Lung microvascular endothelial cell (primary cell): Measurements from ENCODE around the gene B4GALT5. TPM values are rescaled to one million over a fixed set of nuclear protein-coding genes. Genes with fewer than 3 reads are reported as not detected.
"Not testable (repeated sequence)": the region's sequence is repeated elsewhere in the genome, so short reads cannot be mapped to it uniquely, and the experiment has no call there.

Experiments
- DNase-seq, 2 donors: peaks; one replicate each; pipeline versions ENCODE4 v3.0.0 to v3.0.0-alpha.2; 2010; ENCODE audit warnings: low read depth in 2 of 2
- total RNA-seq: library from RNA; depleted of rRNA; stranded (reverse); fragments of >200 nt; gene quantifications from 2 replicates; pipeline ENCODE4 v1.2.1, GENCODE V29; 2014

Gene B4GALT5, protein sequence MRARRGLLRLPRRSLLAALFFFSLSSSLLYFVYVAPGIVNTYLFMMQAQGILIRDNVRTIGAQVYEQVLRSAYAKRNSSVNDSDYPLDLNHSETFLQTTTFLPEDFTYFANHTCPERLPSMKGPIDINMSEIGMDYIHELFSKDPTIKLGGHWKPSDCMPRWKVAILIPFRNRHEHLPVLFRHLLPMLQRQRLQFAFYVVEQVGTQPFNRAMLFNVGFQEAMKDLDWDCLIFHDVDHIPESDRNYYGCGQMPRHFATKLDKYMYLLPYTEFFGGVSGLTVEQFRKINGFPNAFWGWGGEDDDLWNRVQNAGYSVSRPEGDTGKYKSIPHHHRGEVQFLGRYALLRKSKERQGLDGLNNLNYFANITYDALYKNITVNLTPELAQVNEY
- 34.4 and 61.9 TPM in 2 replicates for total RNA-seq

DNA sequence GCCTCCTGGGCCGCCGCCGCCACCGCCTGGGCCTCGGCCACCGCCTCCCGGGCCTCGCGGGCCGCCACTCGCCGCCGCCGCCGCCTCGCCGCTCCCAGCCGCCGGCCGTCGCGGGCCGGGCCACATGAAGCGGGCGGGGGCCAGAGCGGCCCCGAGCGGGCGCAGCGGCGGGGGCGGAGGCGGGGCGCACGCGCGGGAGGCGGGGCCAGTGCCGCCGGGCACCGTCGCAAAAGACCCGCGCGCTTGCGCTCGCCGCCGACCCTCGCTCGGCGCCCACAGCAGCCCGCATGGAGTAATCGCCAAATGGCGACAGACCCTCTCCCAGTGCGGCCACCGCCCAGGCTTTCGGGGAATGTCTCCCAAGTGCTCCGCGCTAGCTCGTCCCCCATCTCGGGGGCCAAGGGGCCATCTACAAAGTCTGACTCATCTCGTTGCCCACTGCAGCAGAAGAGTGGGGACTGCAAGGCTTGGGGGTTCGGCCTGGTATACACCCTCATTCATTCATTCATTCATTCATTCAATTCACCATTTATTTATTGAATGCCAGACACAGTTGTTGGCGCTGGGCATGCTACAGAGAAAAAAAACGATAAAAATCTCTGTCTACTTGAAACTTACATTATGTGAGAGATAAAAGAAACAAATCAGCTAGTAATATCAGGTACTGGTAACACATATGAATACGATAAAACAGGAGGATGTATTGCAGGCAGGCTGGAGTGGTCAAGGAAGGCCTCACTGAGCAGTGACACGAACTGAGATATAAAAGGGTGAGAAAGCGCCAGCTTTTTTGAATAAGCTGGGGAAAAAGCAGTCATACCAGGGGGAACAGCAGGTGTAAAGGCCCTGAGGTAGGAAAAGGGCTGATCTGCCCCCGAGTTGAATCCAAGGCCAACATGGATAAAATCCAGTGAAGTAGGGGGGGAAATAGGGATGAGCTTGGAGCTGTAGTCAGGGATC is at the start of gene B4GALT5:
B4GALT5 (minus strand) TSS at position 126 of the 960 bp plus-strand sequence. CDS start 188 bp downstream, outside the sequence.
- DNase-seq = peak; percentile 73 to 88

DNA sequence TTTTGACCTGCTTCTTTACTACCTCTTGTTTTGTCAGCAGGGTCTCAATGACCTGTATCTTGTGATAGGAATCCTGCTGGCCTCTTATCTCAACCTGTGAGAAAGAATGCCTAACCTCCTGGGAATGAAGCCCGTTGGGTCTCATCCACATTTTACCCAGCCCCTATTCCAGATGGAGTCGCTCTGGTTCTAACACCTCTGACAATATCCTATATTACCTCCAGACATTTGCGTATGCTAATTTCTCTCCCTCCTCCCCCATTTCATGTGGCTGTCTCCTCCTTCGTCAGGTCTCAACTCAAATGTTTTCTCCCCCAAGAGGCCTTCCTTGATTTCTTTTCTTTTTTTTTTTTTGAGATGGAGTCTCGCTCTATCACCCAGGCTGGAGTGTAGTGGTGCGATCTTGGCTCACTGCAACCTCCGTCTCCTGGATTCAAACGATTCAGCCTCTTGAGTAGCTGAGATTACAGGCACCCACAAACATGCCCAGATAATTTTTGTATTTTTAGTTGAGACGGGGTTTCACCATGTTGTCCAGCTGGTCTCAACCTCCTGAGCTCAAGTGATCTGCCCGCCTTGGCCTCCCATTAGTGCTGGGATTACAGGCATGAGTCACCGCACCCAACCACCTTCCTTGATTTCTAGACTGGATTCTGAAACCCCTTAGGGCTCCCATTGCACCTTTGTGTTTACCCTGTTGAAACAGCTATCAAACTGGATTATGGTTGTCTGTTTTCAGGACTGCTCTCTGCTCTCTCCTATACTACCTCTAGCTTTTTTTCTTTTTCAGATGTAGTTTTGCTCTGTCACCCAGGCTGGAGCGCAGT is 49.5 kb upstream of the B4GALT5 start:
- DNase-seq = no peak

DNA sequence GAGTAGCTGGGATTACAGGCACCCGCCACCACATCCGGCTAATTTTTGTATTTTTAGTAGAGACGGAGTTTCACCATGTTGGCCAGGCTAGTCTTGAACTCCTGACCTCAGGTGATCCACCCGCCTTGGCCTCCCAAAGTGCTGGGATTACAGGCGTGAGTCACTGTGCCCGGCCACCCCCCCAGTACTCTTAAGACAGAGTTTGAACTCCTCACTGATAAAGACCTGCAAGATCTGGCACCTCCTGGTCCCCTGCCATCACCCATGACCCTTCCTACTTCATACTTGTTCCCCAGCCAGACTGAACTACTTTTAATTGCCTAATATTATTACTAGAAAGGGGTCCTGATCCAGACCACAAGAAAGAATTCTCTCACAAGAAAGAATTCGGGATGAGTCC is 48.2 kb upstream of the B4GALT5 start:
- DNase-seq = not testable (repeated sequence)

DNA sequence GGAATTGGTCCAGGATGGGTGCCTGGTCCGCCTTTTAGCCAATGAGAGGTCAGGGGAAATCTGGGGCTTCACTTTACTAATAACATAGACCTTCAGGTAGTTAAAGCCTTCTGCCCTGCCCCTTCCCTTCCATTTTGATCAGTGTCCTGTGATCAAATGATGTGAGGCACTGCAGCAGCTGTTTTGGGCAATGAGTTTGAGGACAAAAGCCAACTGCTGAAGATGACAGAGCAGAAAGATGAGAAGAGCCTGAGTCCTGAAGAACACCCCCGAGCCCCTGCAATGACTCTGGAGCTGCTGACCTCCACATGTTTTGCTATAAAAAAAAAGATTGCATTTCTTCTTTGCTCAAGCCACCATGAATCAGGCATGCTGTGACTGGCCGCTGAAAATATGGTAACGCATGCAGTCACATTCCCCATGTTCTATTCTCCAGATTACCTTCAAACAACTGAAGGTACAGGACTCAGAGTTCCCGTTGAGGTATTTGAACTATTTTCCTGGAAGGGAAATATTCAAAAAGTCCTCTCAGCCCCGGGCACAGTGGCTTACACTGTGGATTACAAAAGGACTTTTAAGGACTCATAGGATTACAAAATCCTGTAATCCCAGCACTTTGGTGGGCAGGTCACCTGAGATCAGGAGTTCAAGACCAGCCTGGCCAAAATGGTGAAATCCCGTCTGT is 45.7 kb upstream of the B4GALT5 start:
- DNase-seq = no peak

DNA sequence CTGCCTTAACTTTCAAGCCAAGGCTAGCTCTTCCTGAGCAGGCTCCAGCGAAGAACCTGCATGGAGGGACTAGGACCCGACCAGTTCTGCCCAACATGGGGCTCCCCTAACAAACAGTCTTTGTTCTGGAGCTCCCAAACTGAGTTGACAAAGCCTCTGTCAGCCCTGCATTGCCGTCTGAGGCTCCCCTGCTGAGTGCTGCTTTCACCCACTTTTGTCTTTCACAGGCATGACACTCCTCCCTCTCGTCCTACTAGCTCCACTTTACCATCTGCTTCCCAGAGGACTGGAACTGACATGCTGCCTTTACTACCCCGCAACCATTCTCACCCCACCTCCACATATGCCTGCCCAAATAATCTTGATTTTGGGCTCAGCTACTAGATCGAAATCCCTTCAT is 45.1 kb upstream of the B4GALT5 start:
- no peak for DNase-seq

DNA sequence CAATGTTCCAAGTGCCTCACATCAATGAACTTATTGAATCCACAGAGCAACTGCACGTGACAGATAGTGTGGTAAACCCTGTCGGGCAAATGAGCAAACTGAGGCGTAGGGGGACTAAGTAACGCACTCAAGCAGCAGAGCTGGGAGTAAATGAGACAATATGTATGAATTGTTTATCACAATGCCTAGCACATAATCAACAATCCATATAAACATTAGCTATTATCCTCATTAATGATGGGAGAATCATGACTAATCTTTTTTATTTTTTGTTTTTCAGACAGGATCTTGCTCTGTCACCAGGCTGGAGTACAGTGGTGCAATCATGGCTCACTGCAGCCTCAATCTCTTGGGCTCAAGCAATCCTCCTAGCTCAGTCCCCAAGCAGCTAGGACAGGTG is 43.9 kb upstream of the B4GALT5 start:
- no peak for DNase-seq

DNA sequence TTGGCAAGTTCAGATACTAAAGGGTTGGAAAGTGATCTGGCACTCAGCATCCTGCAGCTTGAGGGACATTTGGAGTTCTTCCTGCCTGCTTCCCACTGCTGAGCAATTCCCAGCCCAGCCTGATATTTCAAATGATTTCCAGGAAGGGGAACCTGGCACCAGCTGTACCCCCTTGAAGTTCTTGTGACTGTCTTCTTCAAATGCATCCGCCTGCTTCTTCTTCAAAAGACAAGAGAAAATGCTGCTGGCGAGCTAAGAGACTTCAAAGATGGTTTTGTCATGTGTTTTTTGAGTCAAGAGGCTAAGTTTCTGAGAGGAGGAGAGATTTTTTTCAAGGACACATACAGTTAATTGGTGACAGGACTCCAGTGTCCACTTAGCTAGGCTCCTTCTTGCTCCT is 42.6 kb upstream of the B4GALT5 start:
- DNase-seq = no peak

DNA sequence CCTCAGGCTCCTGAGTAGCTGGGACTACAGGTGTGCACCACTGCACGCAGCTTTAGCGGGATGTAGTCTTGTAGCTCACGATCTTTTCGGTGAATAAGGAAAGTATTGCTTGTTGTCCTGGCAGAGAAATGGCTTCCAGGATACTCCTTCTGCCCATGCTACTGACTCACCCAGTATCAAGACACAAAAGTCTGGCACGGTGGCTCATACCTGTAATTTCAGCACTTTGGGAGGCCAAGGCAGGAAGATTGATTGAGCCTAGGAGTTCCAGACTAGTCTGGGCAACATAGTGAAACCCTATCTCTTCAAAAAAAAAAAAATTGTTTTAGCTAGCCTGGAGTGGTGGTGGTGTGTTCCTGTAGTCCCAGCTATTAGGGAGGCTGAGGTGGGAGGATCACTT is 40.9 kb upstream of the B4GALT5 start:
- no peak for DNase-seq

DNA sequence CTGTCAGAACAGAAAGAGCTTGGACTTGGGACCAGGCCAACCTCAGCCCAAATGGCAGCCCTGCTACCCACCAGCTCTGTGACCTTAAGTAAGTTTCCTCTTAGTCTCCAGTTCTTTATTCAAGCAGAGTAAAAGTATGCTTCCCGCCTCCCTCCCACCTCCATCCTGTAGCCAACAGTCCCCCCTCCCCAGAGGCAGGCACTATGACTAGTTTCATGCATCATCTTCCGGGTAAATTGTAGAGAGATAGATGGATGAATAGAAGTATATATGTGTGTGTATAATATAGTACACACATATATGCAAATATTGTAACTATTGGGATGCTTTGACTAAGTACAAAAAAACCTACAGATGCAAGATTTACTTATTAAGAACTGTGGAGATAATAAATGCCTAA is 39.5 kb upstream of the B4GALT5 start:
- DNase-seq = no peak

DNA sequence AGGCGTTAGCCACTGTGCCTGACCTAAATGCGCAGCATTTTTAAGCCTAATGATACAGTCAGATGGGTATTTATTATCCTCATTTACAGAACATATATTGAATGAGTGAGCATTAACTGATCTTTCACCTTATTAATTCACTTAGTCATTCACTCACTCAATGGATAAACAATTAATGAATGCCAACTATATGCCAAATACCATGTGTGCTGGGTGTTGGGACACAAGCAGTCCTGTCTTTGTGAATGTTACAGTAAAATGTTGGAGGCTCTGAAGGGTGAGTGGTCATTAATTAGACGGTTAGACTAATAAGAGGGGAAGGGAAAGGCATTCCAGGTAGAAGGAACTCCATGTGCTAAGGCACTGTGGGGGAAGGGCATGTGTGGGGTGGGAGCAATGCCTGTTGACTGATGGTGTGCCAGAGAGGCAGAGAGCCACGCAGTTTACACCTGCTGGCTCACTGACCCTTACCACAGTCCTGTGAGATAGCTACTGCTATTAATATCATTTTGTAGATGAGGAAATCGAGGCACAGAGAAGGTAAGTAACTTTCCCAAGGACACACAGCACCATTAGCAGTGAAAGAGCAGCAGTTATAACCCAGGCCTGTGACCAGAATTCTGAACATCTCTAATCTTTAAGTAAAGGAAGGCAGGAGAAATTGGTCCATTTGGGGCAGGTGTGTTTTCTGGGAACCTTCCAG is 38.7 kb upstream of the B4GALT5 start:
- DNase-seq = no peak

DNA sequence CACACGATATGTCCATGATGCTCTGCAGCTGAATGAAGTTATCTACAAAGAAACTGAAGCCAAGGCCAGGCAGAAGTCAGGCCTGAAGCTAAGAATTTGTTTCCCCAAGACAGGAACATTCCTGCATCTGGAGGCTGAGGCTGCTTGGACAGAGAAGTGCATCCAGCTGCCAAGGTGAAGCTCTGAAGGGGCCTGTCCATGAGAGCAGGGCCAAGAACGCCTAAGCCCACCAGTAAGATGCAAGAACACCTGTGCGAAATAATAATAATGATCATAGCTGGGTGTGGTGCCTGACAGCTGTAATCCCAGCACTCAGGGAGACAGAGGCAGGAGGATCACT is 37.7 kb upstream of the B4GALT5 start:
- DNase-seq = no peak

DNA sequence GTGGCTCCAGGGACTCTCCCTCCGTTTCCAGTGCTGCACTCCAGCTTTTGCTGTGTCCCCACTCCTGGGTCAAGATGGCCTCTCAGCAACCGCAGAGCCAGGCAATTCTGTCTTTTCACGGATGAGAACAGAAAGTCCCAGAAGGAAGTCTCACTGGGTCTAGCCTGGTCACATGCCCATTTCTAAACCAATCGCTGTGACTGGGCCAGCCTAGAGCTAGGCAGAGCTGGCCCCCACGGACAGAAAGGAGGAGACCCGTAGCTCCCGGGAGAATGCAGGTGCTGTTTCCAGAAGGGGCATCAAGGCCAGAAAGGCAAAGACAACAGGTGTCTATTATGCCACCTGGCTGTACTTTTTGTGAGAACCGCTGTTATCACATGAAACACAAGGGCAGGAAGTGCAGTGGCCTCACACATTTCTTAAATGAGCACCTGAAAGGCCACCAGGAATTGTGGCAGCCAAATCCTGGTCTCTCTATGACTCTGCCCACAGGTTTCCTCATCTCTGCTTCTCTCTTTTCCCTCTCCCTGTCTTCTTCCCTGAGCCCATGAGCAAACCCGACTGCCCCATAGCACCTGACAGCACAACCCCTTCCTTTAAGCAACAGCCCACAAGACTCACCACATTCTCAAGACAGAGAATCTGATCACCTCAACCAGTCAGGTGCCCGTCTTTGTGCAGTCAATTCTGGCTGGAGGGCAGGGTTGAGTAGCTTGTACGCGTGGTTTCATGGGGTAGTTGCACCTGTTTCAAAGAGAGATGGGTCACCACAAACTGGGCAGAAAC is 37.1 kb upstream of the B4GALT5 start:
- DNase-seq = no peak

DNA sequence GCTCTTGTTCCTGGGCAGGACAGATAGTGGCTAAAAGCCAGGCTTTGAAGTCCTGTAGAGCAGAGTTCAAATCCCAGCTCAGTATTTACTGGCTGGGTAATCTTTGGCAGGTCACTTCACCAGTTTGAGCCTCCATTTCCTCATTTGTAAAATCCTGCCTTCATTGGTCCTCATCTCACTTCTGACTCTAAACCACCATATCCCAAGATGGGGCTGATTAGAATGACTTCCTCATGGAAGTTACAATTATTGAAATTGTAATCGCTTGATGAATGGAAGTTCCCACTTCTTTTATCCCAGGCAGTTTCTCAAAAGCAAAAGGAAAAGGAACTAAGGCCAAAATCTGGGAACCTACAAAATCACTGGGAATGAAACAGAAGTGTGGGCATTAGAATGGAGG is 35.9 kb upstream of the B4GALT5 start:
- DNase-seq = no peak

DNA sequence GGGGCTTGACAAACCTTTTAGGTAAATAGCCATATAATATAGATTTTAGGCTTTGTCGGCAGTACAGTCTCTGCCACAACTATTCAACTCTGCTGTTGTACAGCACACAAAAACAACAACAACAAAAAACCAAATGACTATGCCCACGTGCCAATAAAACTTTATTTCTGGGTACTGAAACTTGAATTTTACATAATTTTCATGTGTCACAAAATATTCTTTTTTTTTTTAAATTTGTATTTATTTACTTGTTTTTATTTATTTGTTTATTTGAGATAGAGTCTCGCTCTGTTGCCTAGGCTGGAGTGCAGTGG is 34.8 kb upstream of the B4GALT5 start:
- DNase-seq = no peak

DNA sequence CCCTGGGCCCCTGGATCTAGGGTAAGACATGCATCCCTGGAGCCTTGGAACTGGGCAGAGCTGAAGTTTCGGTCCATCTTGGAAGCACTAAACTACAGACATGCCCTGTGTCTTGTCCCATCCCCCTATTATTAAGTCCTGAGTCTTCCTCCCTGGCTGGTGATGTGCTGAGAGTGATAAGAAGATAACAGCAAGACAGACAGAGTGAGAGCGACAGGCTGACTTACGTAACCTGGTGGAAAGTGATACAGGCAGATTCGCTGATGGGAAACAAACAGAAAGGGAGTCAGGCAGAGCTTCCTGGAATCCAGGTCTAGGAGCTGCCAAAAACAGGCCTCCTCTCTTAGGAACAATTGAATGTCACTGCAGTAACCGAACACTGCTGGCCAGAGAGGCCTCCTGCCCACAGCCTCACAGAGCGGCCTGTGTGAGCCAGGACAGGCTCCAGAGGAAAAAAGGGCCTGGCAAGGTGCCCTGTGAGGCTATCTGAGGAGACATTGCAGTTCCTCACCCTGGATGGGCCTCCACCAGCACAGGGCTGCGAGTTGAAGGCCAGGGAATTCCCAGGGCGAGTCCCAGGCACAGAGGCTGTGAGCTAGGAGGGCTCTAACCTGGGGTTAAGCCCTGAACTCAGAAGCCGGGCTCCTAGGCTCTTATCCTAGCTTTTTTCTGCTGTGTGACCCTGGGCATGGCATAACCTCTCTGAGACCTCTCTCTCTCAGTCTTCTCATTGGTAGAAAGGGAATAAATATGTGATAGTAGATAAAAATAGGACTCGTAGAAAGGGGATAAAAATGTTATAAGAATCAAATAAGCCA is 34.2 kb upstream of the B4GALT5 start:
- peak; percentile 53 to 96 for DNase-seq

DNA sequence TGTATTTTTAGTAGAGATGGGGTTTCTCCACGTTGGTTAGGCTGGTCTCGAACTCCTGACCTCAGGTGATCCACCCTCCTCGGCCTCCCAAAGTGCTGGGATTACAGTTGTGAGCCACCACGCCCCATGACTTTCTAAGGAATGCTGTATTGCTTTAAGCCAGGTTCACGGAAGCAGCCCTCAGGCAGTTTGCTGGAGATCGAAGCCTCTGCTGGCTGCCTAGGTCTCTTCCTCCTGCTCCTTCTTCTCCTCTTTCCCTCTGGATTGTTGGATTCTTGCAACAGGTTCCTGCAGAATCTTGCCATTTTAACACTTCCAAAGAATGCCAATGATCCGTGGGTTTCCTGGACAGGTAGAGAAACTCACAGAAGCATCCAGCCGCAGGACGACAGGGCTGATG is 29.3 kb upstream of the B4GALT5 start:
- no peak for DNase-seq

DNA sequence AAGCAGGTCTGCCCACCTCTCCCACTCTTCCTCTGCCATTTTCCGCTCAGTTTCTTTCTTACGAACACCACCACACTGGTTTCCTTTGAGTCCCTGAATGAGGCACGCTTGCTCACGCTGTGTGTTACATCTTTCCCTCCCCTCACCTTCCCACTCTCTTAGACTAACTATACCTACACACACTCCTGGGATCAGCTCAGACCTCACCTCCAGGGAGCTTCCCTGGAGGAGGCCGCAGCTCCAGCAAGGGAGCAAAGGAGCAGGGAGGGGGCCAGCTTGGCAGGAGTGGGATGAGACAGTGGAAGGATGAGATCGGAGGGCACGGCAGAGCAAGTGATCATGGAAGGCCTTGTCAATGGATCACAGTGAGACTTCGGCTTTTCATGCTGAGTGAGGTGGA is 28.3 kb upstream of the B4GALT5 start:
- no peak for DNase-seq

DNA sequence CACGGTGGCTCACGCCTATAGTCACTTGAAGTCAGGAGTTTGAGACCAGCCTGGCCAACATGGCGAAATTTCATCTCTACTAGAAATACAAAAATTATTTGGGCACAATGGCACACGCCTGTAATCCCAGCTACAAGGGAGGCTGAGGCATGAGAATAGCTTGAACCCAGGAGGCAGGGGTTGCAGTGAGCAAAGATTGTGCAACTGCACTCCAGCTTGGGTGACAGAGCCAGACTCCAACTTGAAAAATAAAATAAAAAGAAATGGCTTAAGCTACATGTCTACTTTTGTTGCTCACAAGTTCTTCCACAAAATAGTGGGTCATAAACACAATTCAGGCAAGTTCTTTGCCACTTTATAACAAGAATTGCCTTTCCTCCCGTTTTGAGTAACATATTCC is 27.1 kb upstream of the B4GALT5 start:
- no peak for DNase-seq

DNA sequence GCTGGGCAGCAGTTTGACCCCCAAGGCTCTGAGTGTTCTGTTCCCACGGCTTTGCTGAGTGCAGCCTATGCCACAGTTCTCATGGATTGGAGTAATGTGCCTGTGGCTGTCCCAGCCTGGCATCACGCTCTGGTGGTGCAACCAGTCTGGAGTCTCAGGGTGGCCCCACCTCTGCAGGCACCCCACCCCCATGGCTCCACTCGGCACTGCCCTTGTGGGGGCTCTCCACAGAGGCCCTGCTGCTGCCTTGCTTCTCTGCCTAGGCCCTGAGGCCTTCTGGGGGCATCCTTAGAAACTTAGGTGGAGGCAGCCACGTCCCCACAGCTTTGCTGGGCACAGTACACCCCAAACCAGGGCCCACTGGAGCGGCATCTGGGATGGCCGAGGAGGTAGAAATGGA is 25.4 kb upstream of the B4GALT5 start:
- DNase-seq = no peak
